Mesothelial cell of epicardium (in vitro differentiated cells): ENCODE results near the gene KHDC3L. TPM values are rescaled to one million over a fixed set of nuclear protein-coding genes. Genes with fewer than 3 reads are reported as not detected.

ENCODE experiments used
- DNase-seq, 2 experiments: peaks; one replicate each; pipeline ENCODE4 v3.0.0; 2021; ENCODE audit warnings: low spot score in 2 of 2; ENCODE audit not compliant: unreplicated experiment in 2 of 2
- H3K27ac Mint-ChIP-seq: 2 replicates; pipeline ENCODE4 v1.8.0; 2021; ENCODE audit warnings: mixed read lengths
- H3K27me3 Mint-ChIP-seq: 2 replicates; pipeline ENCODE4 v1.8.0; 2021; ENCODE audit warnings: low read depth, mixed read lengths
- H3K36me3 Mint-ChIP-seq: 2 replicates; pipeline ENCODE4 v1.8.0; 2021; ENCODE audit warnings: mixed read lengths
- H3K4me1 Mint-ChIP-seq: 2 replicates; pipeline ENCODE4 v1.8.0; 2021; ENCODE audit warnings: mixed read lengths
- H3K4me3 Mint-ChIP-seq: 2 replicates; pipeline ENCODE4 v1.8.0; 2021; ENCODE audit warnings: mild to moderate bottlenecking, moderate library complexity, mixed read lengths
- H3K9me3 Mint-ChIP-seq: 2 replicates; pipeline ENCODE4 v1.8.0; 2021; ENCODE audit warnings: mixed read lengths
- total RNA-seq: library from RNA; stranded (reverse); gene quantifications from 3 replicates; pipeline ENCODE4 v1.2.1, GENCODE V29; 2021
- TF ChIP-seq, protein P1 (sequence below): fragments of 200-600 bp; sonication (generic); IDR thresholded peaks from one replicate; pipeline ENCODE4 v1.5.0; 2021; ENCODE audit warnings: antibody characterized with exemption; ENCODE audit not compliant: unreplicated experiment

Gene KHDC3L
- total RNA-seq, 1 donor from 2014 or later, result not detected

DNA sequence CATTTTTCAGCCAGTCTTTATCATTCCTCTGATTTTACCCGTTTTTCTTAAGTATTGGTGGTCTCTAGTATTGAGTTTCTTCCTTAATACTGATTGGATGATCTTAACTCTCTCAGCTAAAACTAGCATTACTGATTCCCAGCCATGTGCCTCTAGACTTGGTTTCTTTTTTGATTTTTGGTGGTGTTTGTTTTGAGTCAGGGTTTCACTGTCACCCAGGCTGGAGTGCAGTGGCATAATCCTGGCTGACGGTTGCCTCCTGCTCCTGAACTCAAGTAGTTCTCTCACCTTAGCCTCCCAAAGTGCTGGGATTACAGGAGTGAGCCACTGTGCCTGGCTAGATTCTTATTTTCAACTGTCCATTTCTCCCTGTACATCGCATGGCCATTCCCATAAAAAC lies 33.3 kb upstream of the KHDC3L start:
- H3K36me3 Mint-ChIP-seq, result no peaks in the 10 kb centered on the region
- no peaks in the 10 kb centered on the region for H3K9me3 Mint-ChIP-seq
- no peak for DNase-seq
- TF ChIP-seq, protein P1, sequence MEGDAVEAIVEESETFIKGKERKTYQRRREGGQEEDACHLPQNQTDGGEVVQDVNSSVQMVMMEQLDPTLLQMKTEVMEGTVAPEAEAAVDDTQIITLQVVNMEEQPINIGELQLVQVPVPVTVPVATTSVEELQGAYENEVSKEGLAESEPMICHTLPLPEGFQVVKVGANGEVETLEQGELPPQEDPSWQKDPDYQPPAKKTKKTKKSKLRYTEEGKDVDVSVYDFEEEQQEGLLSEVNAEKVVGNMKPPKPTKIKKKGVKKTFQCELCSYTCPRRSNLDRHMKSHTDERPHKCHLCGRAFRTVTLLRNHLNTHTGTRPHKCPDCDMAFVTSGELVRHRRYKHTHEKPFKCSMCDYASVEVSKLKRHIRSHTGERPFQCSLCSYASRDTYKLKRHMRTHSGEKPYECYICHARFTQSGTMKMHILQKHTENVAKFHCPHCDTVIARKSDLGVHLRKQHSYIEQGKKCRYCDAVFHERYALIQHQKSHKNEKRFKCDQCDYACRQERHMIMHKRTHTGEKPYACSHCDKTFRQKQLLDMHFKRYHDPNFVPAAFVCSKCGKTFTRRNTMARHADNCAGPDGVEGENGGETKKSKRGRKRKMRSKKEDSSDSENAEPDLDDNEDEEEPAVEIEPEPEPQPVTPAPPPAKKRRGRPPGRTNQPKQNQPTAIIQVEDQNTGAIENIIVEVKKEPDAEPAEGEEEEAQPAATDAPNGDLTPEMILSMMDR, result no peak
- no peak overlapping the region for H3K4me3 Mint-ChIP-seq
- H3K4me1 Mint-ChIP-seq, result no peaks in the 10 kb centered on the region
- no peak overlapping the region for H3K27ac Mint-ChIP-seq
- peaks cover 31% of the 10 kb centered on the region for H3K27me3 Mint-ChIP-seq

DNA sequence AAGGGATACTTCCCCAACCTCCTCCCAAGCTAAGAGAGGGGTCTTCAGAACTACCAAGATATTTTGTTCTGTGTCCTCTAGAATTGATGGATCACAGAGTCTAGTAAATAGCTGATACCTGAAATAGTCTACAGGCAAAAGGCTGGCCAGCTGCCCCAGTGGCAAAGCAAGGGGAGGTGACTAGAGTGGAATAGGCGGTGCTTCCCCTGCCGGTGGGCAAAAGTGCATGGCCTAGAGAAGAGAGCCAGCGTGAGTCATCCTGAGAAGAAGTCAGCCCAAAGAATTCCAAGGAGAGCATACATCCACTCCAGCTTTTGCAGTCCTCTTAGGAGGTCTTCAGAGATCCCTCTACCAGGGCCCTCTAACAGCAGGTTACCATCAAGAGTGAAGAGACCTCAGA lies 23.1 kb upstream of the KHDC3L start:
- Mint-ChIP-seq H3K4me3 (no peak overlapping the region), H3K27me3 (peaks cover 8% of the 10 kb centered on the region), H3K4me1 (peaks cover 8% of the 10 kb centered on the region), H3K9me3 (no peaks in the 10 kb centered on the region), H3K36me3 (no peaks in the 10 kb centered on the region), H3K27ac (no peak overlapping the region)
- TF ChIP-seq, protein P1, result no peak
- no peak for DNase-seq

DNA sequence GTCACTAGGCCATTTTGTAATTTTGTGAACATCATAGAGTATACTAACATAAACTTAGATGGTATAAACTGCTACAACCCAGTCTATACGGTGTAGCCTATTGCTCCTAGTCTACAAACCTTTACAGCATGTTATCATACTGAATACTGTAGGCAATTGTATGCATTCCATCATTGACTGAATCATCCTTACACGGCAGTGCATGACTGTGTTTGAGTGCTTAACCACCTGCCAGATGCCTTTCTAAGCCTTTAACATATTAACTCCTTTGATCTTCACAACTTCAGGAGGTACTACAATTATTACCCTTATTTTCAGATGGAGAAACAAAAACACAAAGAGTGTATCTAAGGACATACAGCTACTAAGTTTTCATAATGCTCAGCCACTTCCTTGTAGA lies 22.4 kb upstream of the KHDC3L start:
- Mint-ChIP-seq H3K9me3 (no peaks in the 10 kb centered on the region), H3K4me1 (peaks cover 8% of the 10 kb centered on the region), H3K27ac (no peak overlapping the region), H3K27me3 (peaks cover 9% of the 10 kb centered on the region), H3K36me3 (no peaks in the 10 kb centered on the region), H3K4me3 (no peak overlapping the region)
- TF ChIP-seq, protein P1, result no peak
- DNase-seq, result no peak

DNA sequence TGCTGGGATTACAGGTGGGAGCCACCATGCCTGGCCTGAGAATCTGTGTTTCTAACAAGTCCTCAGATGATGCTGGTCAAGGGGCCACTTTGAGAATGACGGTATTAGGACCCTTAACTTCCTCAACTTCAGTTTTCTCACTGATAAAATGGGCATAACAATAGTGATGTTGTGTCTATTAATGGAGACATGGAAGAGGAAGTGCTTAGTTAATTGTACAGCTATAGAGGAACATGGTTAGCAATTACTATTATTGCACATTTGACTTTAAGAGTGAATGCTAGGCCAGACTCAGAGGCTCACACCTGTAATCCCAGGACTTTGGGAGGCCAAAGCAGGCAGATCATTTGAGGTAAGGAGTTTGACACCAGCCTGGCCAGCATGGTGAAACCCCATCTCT lies 21.1 kb upstream of the KHDC3L start:
- DNase-seq, result no peak
- Mint-ChIP-seq H3K36me3 (no peaks in the 10 kb centered on the region), H3K4me1 (peaks cover 8% of the 10 kb centered on the region), H3K27me3 (peaks cover 9% of the 10 kb centered on the region), H3K4me3 (no peak overlapping the region), H3K27ac (no peak overlapping the region), H3K9me3 (no peaks in the 10 kb centered on the region)
- TF ChIP-seq, protein P1, result no peak

DNA sequence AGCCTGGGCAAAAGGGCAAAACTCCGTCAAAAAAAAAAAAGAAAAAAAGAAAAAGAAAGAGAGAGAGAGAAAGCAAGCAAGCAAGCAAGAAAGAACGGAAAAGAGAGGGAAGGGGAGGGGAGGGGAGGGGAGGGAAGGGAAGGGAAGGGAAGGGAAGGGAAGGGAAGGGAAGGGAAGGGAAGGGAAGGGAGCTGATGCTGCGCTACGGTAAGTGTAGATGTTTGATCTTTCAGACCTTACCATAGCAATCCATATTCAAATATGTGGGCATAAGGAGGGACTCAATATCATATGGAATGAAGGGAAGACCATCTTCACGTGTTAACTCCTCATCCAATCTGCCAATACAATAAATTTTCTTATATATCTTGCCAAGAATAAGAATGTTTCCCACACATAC lies 20.3 kb upstream of the KHDC3L start:
- Mint-ChIP-seq H3K27me3 (peaks cover 14% of the 10 kb centered on the region), H3K4me3 (no peak overlapping the region), H3K4me1 (peaks cover 8% of the 10 kb centered on the region), H3K9me3 (no peaks in the 10 kb centered on the region), H3K27ac (no peak overlapping the region), H3K36me3 (no peaks in the 10 kb centered on the region)
- TF ChIP-seq, protein P1, result no peak
- no peak for DNase-seq

DNA sequence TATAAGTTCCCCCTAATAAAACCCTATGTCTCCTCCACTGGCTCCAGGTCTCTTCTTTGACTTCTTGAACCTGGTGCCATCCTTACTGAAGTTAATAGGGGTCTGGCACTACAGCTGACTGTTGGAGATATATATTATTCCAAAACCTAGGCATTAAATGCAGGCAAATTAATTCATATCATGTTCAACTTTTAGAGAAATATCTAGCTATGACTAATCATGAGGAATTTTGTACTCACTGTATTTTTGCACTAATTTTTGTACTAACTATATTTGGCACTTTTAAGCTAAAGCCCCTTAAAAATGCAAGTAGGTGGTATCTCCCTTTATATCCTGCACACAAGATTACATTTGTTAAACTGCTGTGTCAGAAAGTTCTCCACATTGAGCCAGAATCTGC lies 19.3 kb upstream of the KHDC3L start:
- no peaks in the 10 kb centered on the region for H3K9me3 Mint-ChIP-seq
- TF ChIP-seq, protein P1, result no peak
- H3K4me1 Mint-ChIP-seq, result peaks cover 8% of the 10 kb centered on the region
- no peak overlapping the region for H3K27ac Mint-ChIP-seq
- no peak for DNase-seq
- H3K4me3 Mint-ChIP-seq, result no peak overlapping the region
- H3K27me3 Mint-ChIP-seq, result peaks cover 23% of the 10 kb centered on the region
- no peaks in the 10 kb centered on the region for H3K36me3 Mint-ChIP-seq
